ENCODE data around the gene SHFL.

Gene SHFL

DNA sequence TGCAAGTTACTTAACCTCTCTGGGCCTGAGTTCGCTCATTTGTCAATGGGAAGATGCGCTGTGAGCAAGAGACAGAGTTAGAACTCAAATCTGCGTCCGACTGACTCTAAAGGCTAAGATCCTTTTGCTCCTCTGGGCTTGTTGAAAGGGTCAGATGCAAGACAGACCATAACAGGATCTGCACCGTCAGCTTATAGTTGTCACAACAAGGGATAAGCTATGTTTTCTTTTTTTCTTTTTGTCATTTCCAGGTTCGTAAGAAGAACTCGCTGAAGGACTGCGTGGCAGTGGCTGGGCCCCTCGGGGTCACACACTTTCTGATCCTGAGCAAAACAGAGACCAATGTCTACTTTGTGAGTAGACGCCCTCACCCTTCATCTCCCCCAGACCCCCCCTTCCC is 21.1 kb downstream of the SHFL start:
- DNase-seq = no peak
- in situ Hi-C loops (cut with HindIII; ENCODE audit: low pct_ligation_motif_present, low sequenced_read_pairs) = no loop called here
- Histone ChIP-seq H3K36me3 (replicated peaks) (peaks cover 44% of the 10 kb centered on the region), H3K27me3 (replicated peaks) (no peaks in the 10 kb centered on the region), H3K4me3 (ENCODE audit: low read depth, low read length) (peak overlapping the region; percentile 89), H3K27ac (peak overlapping the region; percentile 86)
- TF ChIP-seq, protein P1, sequence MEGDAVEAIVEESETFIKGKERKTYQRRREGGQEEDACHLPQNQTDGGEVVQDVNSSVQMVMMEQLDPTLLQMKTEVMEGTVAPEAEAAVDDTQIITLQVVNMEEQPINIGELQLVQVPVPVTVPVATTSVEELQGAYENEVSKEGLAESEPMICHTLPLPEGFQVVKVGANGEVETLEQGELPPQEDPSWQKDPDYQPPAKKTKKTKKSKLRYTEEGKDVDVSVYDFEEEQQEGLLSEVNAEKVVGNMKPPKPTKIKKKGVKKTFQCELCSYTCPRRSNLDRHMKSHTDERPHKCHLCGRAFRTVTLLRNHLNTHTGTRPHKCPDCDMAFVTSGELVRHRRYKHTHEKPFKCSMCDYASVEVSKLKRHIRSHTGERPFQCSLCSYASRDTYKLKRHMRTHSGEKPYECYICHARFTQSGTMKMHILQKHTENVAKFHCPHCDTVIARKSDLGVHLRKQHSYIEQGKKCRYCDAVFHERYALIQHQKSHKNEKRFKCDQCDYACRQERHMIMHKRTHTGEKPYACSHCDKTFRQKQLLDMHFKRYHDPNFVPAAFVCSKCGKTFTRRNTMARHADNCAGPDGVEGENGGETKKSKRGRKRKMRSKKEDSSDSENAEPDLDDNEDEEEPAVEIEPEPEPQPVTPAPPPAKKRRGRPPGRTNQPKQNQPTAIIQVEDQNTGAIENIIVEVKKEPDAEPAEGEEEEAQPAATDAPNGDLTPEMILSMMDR (IDR thresholded peaks at IDR 0.05; ENCODE audit: low read depth, low read length, missing control alignments) = no peak

DNA sequence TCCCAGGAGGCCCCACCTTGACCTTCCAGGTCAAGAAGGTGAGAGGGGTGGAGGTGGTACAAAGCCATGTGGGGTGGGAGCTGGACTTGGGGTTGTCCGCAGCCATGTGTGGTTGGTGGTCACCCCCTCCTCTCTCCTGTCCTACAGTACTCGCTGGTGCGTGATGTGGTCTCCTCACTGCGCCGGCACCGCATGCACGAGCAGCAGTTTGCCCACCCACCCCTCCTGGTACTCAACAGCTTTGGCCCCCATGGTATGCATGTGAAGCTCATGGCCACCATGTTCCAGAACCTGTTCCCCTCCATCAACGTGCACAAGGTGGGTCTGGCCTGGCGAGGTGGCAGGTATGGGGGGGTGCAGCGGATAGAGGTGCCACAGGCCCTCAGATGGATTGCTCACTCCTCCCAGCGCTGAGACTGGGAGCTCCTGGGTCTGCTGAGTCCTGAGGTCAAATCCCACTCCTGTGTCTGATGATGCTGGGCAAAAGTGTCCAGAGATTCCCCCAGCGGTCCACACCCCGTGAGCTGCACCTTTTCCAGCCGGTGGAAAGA is 21.8 kb downstream of the SHFL start:
- Histone ChIP-seq H3K36me3 (replicated peaks) (peaks cover 45% of the 10 kb centered on the region), H3K27ac (no peak overlapping the region), H3K4me3 (ENCODE audit: low read depth, low read length) (peak overlapping the region; percentile 5), H3K27me3 (replicated peaks) (no peaks in the 10 kb centered on the region)
- TF ChIP-seq, protein P1 (IDR thresholded peaks at IDR 0.05; ENCODE audit: low read depth, low read length, missing control alignments) = no peak
- no peak for DNase-seq
- in situ Hi-C loops (cut with HindIII; ENCODE audit: low pct_ligation_motif_present, low sequenced_read_pairs) = no loop called here

DNA sequence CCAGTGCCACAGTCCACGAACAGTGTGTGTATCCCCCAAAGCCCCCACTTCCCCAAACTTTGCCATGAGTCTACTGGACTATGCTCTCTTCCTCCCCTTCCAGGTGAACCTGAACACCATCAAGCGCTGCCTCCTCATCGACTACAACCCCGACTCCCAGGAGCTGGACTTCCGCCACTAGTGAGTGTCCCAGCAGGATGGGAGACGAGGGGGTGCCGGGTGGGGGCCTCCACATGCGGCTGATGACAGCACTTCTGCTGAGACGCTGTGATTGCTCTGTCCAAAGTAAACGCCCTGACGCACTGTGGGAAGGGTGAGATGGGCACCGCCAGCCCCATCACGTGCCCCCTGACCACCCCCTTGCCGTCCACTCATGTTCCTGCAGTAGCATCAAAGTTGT is 23.4 kb downstream of the SHFL start:
- Histone ChIP-seq H3K36me3 (replicated peaks) (peaks cover 49% of the 10 kb centered on the region), H3K27ac (no peak overlapping the region), H3K4me3 (ENCODE audit: low read depth, low read length) (no peak overlapping the region), H3K27me3 (replicated peaks) (no peaks in the 10 kb centered on the region)
- in situ Hi-C loops (cut with HindIII; ENCODE audit: low pct_ligation_motif_present, low sequenced_read_pairs) = no loop called here
- no peak for DNase-seq
- TF ChIP-seq, protein P1 (IDR thresholded peaks at IDR 0.05; ENCODE audit: low read depth, low read length, missing control alignments) = no peak

DNA sequence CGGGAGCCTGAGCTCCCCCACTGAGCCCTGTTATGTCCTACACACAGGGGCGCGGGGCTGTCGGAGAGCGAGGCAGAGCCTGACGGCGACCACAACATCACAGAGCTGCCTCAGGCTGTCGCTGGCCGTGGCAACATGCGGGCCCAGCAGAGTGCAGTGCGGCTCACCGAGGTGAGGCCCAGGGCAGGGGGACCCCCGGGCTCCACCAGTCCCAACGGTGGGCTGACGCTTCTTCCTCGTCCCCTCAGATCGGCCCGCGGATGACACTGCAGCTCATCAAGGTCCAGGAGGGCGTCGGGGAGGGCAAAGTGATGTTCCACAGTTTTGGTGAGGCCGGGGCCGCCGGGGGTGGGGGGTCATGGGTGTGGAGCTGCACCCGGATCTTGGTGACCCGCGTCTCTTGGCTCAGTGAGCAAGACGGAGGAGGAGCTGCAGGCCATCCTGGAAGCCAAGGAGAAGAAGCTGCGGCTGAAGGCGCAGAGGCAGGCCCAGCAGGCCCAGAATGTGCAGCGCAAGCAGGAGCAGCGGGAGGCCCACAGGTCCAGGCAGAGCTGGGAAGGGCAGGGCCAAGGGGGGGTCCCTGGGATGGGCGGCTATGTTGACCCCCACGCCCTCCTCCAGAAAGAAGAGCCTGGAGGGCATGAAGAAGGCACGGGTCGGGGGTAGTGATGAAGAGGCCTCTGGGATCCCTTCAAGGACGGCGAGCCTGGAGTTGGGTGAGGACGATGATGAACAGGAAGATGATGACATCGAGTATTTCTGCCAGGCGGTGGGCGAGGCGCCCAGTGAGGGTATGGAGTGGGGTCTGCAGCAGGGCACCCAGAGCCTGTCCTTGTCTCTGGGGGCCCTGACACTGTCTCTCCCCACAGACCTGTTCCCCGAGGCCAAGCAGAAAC is 24.2 kb downstream of the SHFL start:
- peaks cover 57% of the 10 kb centered on the region for H3K36me3 ChIP-seq (replicated peaks)
- H3K27ac ChIP-seq = no peak overlapping the region
- H3K27me3 ChIP-seq (replicated peaks) = no peaks in the 10 kb centered on the region
- DNase-seq = no peak
- in situ Hi-C loops (cut with HindIII; ENCODE audit: low pct_ligation_motif_present, low sequenced_read_pairs) = no loop called here
- TF ChIP-seq, protein P1 (IDR thresholded peaks at IDR 0.05; ENCODE audit: low read depth, low read length, missing control alignments) = no peak
- H3K4me3 ChIP-seq (ENCODE audit: low read depth, low read length) = no peak overlapping the region

DNA sequence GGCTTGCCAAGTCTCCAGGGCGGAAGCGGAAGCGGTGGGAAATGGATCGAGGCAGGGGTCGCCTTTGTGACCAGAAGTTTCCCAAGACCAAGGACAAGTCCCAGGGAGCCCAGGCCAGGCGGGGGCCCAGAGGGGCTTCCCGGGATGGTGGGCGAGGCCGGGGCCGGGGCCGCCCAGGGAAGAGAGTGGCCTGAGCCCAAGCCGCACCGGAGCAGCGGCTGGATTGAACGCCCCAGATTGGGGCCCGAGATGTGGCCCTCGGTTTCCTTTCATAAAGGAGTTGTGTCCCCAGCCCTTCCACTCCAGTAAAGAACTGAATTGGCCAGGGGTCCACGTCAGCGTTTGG is 24.8 kb downstream of the SHFL start:
- H3K27ac ChIP-seq = no peak overlapping the region
- in situ Hi-C loops (cut with HindIII; ENCODE audit: low pct_ligation_motif_present, low sequenced_read_pairs) = no loop called here
- TF ChIP-seq, protein P1 (IDR thresholded peaks at IDR 0.05; ENCODE audit: low read depth, low read length, missing control alignments) = no peak
- H3K36me3 ChIP-seq (replicated peaks) = peaks cover 63% of the 10 kb centered on the region
- H3K27me3 ChIP-seq (replicated peaks) = no peaks in the 10 kb centered on the region
- H3K4me3 ChIP-seq (ENCODE audit: low read depth, low read length) = no peak overlapping the region
- no peak for DNase-seq

All from brain microvascular endothelial cell (primary cell).